GM21381 (cell line): ENCODE measurements around the gene AFTPH.

ENCODE experiments used
- ATAC-seq: cut with Tn5 transposase; IDR thresholded peaks from one replicate; pipeline ENCODE4 v1.9.1; 2021; ENCODE audit warnings: mild to moderate bottlenecking, moderate library complexity; ENCODE audit not compliant: unreplicated experiment

The AFTPH gene

GRCh38 chr2:64523666-64524603 is at the start of gene AFTPH:
TSS of gene AFTPH (plus strand) at chr2:64524328. CDS start at chr2:64551475, 27,147 bp downstream.
- peak; percentile 89 for ATAC-seq

GRCh38 chr2:64474636-64475035 is 49.5 kb upstream of the AFTPH start:
- no peak for ATAC-seq

GRCh38 chr2:64477037-64477436 is 47.1 kb upstream of the AFTPH start:
- no peak for ATAC-seq

- ATAC-seq, result no peak
These were observed 46.1 kb upstream of the AFTPH start for GRCh38 chr2:64477979-64478378.

GRCh38 chr2:64478502-64479230 is 45.5 kb upstream of the AFTPH start:
- ATAC-seq, result no peak

GRCh38 chr2:64479259-64480117 is 44.6 kb upstream of the AFTPH start:
- ATAC-seq, result no peak

- ATAC-seq, result no peak
These were observed 42.5 kb upstream of the AFTPH start for GRCh38 chr2:64481665-64482064.

GRCh38 chr2:64482243-64482642 is 41.9 kb upstream of the AFTPH start:
- no peak for ATAC-seq

GRCh38 chr2:64482765-64483504 is 41.2 kb upstream of the AFTPH start:
- ATAC-seq, result no peak

GRCh38 chr2:64485331-64485730 is 38.8 kb upstream of the AFTPH start:
- no peak for ATAC-seq

GRCh38 chr2:64485961-64486360 is 38.2 kb upstream of the AFTPH start:
- no peak for ATAC-seq

- ATAC-seq, result no peak
These were observed 36.7 kb upstream of the AFTPH start for GRCh38 chr2:64487256-64488049.

GRCh38 chr2:64488050-64488974 is 35.8 kb upstream of the AFTPH start:
- no peak for ATAC-seq

GRCh38 chr2:64489081-64489751 is 34.9 kb upstream of the AFTPH start:
- no peak for ATAC-seq

- ATAC-seq, result no peak
These were observed 32.7 kb upstream of the AFTPH start for GRCh38 chr2:64491426-64491825.

GRCh38 chr2:64492272-64492671 is 31.9 kb upstream of the AFTPH start:
- ATAC-seq, result no peak

- no peak for ATAC-seq
These were observed 31.3 kb upstream of the AFTPH start for GRCh38 chr2:64492821-64493220.

GRCh38 chr2:64493788-64494187 is 30.3 kb upstream of the AFTPH start:
- no peak for ATAC-seq
